SK-N-SH (cell line): ENCODE results near the gene CCM2.

Source experiments
- CHD2 ChIP-seq: fragments of 150-350 bp; IDR thresholded peaks from 2 replicates; pipeline ENCODE4 v1.6.1; 2018; ENCODE audit warnings: low read length; ENCODE audit not compliant: partially characterized antibody
- EP300 ChIP-seq, 2 experiments: IDR thresholded peaks; 2 replicates each; pipeline versions ENCODE4 v1.4.0 to v1.6.1; 2012; ENCODE audit warnings: borderline replicate concordance in 1 of 2, low read depth in 1 of 2, low read length in 1 of 2
- EZH2phosphoT487 ChIP-seq: fragments of 200-600 bp; sonication (generic); IDR thresholded peaks from 2 replicates; pipeline ENCODE4 v1.6.1; 2017; ENCODE audit warnings: low read depth, mixed run types, mild to moderate bottlenecking, antibody characterized with exemption, moderate library complexity, borderline replicate concordance
- FOXJ3 ChIP-seq: sonication (generic); formaldehyde crosslinking; IDR thresholded peaks from 2 replicates; pipeline ENCODE4 v1.5.1; 2020; ENCODE audit warnings: mild to moderate bottlenecking, missing genetic modification reagents
- JUND ChIP-seq: IDR thresholded peaks from 2 replicates; pipeline ENCODE4 v1.4.0; 2012
- MXI1 ChIP-seq: IDR thresholded peaks from 2 replicates; pipeline ENCODE4 v1.6.1; 2012; ENCODE audit warnings: mild to moderate bottlenecking, low read depth, low read length, improper control_type of control experiment
- PBX3 ChIP-seq: IDR thresholded peaks from 2 replicates; pipeline ENCODE4; 2012
- POLR2AphosphoS5 ChIP-seq: IDR thresholded peaks from 2 replicates; pipeline ENCODE4 v1.6.1; 2012; ENCODE audit warnings: low read depth, low read length
- RAD21 ChIP-seq: IDR thresholded peaks from 2 replicates; pipeline ENCODE4 v1.6.1; 2012; ENCODE audit warnings: mild to moderate bottlenecking, low read length
- SIN3A ChIP-seq: IDR thresholded peaks from 2 replicates; pipeline ENCODE4 v1.6.1; 2012; ENCODE audit warnings: low read depth, mild to moderate bottlenecking, low read length, moderate library complexity, borderline replicate concordance
- TAF1 ChIP-seq: IDR thresholded peaks from 2 replicates; pipeline ENCODE4 v1.6.1; 2012; ENCODE audit warnings: low read depth, mild to moderate bottlenecking, low read length, moderate library complexity, borderline replicate concordance
- ZBTB33 ChIP-seq: IDR thresholded peaks from 2 replicates; pipeline ENCODE4 v1.4.0; 2012; ENCODE audit warnings: low read depth, borderline replicate concordance
- TF ChIP-seq, protein P1 (sequence below): fragments of 200-600 bp; sonication (generic); IDR thresholded peaks from 2 replicates; pipeline ENCODE4 v1.6.1; 2017; ENCODE audit warnings: antibody characterized with exemption, mild to moderate bottlenecking, moderate library complexity

DNA sequence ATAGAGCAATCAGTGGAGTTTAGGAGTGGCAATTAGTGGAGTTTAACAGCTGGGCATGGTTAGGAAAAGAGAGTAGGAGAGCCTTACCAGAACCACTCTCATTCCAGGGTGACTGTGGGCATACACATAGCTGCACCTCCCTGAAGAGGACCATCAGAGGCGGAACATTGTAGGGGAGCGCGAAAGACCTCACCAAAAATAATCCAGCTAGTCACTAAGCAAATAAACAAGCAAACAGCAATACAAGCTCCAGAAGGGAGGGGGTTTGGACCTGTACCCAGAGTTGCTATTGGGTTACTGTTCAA is 92.9 kb downstream of the CCM2 start:
- TF ChIP-seq, protein P1, sequence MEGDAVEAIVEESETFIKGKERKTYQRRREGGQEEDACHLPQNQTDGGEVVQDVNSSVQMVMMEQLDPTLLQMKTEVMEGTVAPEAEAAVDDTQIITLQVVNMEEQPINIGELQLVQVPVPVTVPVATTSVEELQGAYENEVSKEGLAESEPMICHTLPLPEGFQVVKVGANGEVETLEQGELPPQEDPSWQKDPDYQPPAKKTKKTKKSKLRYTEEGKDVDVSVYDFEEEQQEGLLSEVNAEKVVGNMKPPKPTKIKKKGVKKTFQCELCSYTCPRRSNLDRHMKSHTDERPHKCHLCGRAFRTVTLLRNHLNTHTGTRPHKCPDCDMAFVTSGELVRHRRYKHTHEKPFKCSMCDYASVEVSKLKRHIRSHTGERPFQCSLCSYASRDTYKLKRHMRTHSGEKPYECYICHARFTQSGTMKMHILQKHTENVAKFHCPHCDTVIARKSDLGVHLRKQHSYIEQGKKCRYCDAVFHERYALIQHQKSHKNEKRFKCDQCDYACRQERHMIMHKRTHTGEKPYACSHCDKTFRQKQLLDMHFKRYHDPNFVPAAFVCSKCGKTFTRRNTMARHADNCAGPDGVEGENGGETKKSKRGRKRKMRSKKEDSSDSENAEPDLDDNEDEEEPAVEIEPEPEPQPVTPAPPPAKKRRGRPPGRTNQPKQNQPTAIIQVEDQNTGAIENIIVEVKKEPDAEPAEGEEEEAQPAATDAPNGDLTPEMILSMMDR, result no peak
- TF ChIP-seq FOXJ3 (no peak), MXI1 (no peak), CHD2 (no peak), EZH2phosphoT487 (no peak), PBX3 (no peak), JUND (no peak), SIN3A (no peak), RAD21 (no peak), EP300 (IDR thresholded peaks at IDR 0.05; ENCODE audit: borderline replicate concordance in 1 of 2, low read depth in 1 of 2, low read length in 1 of 2) (no peak), TAF1 (no peak), ZBTB33 (no peak), POLR2AphosphoS5 (no peak)
